ENCODE data around the gene TPBGL. TPM values are rescaled to one million over a fixed set of nuclear protein-coding genes. Genes with fewer than 3 reads are reported as not detected.

TPBGL gene
- polyA plus RNA-seq, 4 donors, result 0.10 to 0.20 (median 0.13) TPM

GRCh38 chr11:75205564-75206020 is 35.0 kb upstream of the TPBGL start:
- DNase-seq (ENCODE audit: low read depth in 4 of 4, low spot score in 2 of 4), result no peak

GRCh38 chr11:75208446-75208845 is 32.1 kb upstream of the TPBGL start:
- DNase-seq (ENCODE audit: low read depth in 4 of 4, low spot score in 2 of 4), result no peak

- DNase-seq (ENCODE audit: low read depth in 4 of 4, low spot score in 2 of 4), result no peak
Measured at GRCh38 chr11:75212411-75212810, 28.2 kb upstream of the TPBGL start.

GRCh38 chr11:75214411-75214821 is 26.2 kb upstream of the TPBGL start:
- DNase-seq (ENCODE audit: low read depth in 4 of 4, low spot score in 2 of 4), result peak; percentile 59 to 87 (median 72)

GRCh38 chr11:75214843-75215242 is 25.7 kb upstream of the TPBGL start:
- DNase-seq (ENCODE audit: low read depth in 4 of 4, low spot score in 2 of 4), result no peak

GRCh38 chr11:75219869-75220268 is 20.7 kb upstream of the TPBGL start:
- DNase-seq (ENCODE audit: low read depth in 4 of 4, low spot score in 2 of 4), result no peak

GRCh38 chr11:75223954-75224643 is 16.5 kb upstream of the TPBGL start:
- DNase-seq (ENCODE audit: low read depth in 4 of 4, low spot score in 2 of 4), result no peak

GRCh38 chr11:75225794-75226193 is 14.8 kb upstream of the TPBGL start:
- DNase-seq (ENCODE audit: low read depth in 4 of 4, low spot score in 2 of 4), result no peak

GRCh38 chr11:75229466-75229865 is 11.1 kb upstream of the TPBGL start:
- no peak for DNase-seq (ENCODE audit: low read depth in 4 of 4, low spot score in 2 of 4)

- DNase-seq (ENCODE audit: low read depth in 4 of 4, low spot score in 2 of 4), result no peak
Measured at GRCh38 chr11:75230621-75231020, 10.0 kb upstream of the TPBGL start.

- DNase-seq (ENCODE audit: low read depth in 4 of 4, low spot score in 2 of 4), result peak in 1 of 4 donors; percentile 75
Measured at GRCh38 chr11:75233754-75234172, 6.8 kb upstream of the TPBGL start.

GRCh38 chr11:75236062-75236461 is 4.5 kb upstream of the TPBGL start:
- DNase-seq (ENCODE audit: low read depth in 4 of 4, low spot score in 2 of 4), result no peak

- no peak for DNase-seq (ENCODE audit: low read depth in 4 of 4, low spot score in 2 of 4)
Measured at GRCh38 chr11:75237050-75237449, 3.5 kb upstream of the TPBGL start.

- no peak for DNase-seq (ENCODE audit: low read depth in 4 of 4, low spot score in 2 of 4)
Measured at GRCh38 chr11:75238595-75239440, 1.8 kb upstream of the TPBGL start.

GRCh38 chr11:75239531-75240290 is 863 bp upstream of the TPBGL start:
- no peak for DNase-seq (ENCODE audit: low read depth in 4 of 4, low spot score in 2 of 4)

GRCh38 chr11:75241036-75241905 is 697 bp downstream of the TPBGL start:
- peak; percentile 37 to 86 (median 73) for DNase-seq (ENCODE audit: low read depth in 4 of 4, low spot score in 2 of 4)

GRCh38 chr11:75241906-75242644 is 1.5 kb downstream of the TPBGL start:
- no peak for DNase-seq (ENCODE audit: low read depth in 4 of 4, low spot score in 2 of 4)

- no peak for DNase-seq (ENCODE audit: low read depth in 4 of 4, low spot score in 2 of 4)
Measured at GRCh38 chr11:75242722-75243600, 2.4 kb downstream of the TPBGL start.

Measured in left renal cortex interstitium (tissue), 4 donors.